ENCODE results near the gene MYBBP1A.

DNA sequence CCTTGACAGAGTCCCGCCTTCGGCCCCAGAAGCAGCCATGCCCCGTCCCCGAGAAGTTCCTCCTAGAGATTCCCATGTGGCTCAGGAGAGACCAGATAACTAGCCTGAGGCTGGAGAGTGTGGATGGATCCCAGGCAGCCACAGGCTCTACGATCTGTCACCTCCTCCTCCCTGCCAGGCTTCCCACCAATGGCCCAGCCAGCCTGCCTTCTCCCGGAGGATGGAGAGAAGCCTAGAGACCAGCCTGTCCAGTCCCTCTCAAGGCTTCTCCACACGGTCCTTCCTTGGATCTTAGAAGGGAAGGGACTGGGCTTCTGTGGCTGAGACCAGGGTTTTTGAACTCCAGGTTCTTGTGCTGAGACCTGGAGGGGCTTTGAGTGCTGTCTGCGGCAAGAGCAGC lies 27.5 kb upstream of the MYBBP1A start:
- TF ChIP-seq GATA2 (IDR thresholded peaks at IDR 0.05; ENCODE audit: low read depth, low read length): no peak
- no peak for TF ChIP-seq GATA3 (IDR thresholded peaks at IDR 0.05; ENCODE audit: low read depth, low read length)

Measured in SH-SY5Y (cell line).